COR-L47 (cell line): ENCODE measurements around the gene TNN.

Experiments
- DNase-seq: peaks from one replicate; lab custom pipeline; 2025; lab: John Stamatoyannopoulos, UW

TNN gene

DNA sequence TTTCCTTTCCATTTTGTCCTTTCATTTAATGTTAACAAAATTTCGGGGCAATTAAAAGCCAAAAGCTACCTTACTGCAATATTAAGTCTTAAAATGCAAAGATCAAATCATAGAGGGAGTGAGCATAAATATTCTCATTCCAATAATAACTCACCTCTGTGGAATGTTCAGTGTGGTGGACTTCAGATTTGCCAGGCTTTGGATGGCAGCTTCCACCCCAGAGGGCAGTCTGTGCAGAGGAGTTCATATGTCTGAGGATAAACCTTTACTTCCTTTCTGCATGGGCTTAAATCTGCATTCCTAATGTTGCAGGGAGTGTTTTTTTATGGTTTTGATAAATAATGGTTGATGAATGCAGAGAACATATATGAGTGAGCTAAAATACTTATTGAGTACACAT lies 108.6 kb downstream of the TNN start:
- no peak for DNase-seq

DNA sequence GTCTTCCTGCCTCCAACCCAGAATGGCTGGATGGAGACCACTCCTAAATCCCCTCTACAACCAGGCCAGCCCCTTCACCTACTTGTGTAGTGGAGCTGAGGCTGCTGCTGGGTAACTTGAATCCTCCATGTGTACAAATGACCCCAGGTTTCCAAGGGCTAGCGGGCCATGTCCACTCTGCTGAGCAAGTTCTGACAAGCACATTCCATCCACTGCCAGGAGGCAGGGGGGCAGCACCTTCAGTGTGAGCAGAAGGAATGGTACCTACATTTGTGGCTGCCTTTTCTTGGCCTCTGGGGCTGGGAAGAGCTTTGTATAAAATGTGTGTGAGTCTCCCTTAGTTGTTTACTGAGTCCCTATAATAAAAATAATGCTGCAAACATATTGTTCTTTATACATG lies 110.4 kb downstream of the TNN start:
- no peak for DNase-seq

DNA sequence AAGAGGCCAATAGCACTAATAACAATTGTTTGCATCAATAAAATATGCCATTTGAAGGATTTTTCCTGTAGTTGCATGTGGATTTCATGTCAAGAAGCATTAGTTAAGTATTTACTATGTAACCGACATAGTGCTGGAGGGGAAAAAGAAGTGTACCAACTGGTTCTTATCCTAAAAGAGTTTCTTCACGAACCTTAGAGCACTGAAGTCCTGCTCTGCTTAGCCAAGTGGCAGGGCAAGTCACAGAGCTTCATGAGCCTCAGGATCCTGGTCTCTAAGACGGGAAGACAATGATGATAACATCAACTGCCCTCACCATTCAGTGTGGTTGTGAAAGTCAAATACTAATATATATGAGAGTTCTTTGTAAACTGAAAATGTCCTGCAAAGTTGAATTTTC lies 110.8 kb downstream of the TNN start:
- DNase-seq: no peak

DNA sequence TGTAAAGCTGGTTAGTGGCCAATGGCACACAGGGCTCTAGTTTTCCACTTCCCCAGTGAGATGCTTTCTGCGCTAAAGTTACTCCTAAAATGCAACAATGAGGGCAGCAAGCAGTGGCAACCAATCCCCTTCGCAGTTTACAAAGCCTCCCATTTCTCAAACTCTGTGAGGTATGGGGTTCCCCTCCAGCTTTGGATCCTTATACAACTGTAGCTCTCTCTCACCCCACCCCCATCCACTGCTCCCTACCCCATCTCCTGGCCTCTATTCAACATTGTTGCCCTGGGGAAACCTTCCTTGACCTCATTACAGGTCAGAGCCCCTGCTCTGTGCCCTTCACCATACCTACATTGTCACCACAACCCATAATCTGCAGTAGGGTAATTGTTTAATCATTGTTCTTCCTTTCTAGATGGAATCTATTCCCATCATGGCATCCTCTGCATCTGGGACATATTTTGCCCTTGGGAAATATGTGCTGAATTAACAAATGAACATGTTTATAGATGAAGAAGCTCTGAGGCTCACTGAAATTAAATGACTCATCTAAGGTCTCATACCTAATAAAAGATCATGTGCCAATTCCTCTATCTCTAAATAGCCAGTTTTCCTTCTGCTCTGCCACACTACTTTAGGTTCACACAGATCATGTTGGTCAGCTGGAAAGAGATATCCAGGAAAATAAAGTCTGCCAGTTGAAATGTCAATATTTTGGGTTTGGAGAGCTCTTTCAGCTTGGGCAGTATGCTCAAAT lies 112.4 kb downstream of the TNN start:
- DNase-seq: no peak

DNA sequence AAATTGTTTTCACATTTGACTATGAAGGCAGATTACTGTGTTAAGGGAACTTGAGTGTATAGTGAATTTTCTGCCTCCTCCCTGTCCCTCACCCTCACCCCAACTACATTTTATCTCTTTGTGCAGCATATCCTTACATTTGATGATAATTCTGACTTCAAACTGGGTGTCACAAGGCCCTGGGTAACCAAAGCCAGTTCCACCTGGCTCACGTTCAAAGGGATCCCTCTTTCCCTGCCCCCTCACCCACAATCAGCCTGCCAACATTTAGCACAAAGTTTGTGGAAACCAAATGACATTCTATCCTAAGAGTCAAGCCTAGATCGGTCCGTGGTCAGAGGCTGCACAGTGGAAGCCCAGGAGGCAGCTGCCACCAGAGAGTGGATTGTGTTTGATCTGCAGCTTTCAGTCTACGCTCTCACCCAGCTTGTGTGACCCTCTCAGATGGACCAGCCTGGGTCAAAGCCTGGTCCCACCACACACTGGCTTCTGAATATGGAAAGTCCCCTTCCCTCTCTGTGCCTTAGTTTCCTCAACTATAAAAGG lies 114.6 kb downstream of the TNN start:
- no peak for DNase-seq

DNA sequence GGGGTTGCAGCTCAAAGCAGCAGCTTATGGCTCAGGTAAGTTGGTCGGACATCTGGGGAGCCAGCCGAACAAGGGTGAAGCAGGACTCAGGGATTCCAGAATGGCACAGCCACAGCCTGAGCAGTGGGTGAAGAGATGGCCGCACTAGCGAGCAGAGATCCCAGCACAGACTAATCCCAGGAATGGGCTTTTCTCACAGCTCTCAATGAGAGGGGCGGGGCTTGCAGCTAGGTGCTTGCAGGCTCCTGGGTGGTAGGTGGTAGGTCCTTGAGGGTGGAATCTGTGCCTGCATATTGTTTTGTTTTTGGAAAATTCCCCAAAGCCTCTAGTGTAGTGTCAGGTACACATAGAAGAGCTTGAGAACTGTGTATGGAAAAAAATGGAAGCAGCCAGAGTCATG lies 116.0 kb downstream of the TNN start:
- no peak for DNase-seq

DNA sequence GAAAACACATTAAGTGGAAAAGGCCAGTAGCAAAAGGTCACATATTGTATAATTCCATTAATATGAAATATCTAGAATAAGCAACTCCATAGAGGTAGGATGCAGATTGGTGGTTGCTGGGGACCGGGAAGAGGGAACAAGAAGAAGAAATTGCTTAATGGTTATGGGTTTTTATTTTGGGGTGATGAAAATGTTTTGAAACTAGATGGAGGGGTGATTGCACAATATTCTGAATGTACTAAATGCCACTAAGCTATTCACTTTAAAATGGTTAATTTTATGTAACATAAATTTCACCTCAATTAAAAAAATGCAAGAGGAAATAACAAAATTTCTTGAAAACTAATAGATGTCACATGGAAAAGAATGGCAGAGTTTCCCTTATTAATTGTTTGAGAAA lies 118.3 kb downstream of the TNN start:
- no peak for DNase-seq

DNA sequence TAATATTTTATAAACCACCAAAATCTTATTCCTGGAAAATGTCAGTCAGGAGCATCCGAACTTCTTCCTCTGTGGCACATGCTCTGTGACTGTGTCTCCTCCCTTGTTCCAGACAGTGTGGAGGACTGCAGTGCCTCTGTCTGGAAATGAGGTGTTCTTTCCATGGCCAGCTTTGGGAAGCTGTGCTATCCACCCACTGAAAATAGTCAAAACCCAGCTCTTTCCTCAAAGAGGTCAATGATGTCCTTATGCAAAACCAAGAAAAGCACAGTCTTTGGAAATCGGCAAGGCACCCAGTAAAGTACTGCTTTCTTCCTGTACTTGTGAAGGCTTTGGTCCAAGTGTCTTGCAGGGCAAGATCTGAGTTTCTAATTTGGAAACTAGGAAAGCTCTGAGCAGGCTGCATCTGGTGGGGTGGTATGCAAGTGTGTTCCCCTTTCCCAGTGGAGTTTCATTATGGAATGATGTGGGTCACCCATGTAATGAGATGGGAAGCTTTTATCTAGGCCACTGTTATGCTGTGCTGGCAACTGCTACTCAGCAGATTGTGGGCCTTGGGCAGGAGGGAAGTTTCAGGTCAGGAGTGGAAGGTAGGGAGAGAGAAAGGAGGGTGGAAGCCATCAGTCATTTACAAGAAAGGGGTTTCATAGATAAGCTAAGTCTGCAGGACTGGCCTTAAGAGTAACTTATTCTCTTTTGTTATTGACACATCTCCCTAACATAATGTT lies 119.0 kb downstream of the TNN start:
- DNase-seq: no peak

DNA sequence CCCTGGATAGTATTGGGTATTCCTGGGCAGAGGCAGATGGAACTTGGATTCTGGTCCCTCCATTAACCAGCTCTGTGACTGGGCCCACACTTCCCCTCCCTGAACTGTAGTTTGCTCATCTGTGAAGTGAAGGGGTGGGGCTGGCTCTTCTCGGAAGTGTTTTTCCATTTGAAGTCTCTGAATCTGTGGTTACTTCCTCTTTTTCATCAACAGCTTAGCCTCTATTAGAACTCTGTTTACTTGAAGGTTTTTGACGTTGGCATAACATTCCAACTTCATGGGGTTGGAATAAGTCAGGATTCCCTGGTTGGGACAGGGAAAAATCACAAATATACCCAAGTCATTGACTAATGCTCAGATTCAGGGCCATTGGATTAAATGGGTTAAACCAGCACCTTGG lies 121.3 kb downstream of the TNN start:
- no peak for DNase-seq

DNA sequence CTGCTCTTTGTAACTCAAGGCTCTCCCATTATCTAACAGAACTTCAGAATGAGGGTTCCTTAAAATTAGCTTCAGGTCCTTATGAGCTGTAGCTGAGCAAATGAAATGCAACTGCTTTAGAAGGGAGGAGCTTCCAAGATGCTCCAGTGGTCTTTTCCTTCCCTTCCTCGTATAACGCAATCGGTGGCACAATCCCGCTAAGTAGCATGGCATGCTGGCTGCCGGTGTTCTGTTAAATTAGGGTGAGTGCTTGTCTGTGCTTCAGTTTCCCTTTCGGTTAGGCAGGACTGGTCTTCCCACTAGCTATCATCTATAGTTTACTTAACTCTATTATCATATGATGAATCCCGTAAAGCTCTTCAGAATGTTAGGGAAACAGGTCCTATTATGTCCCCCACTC lies 124.0 kb downstream of the TNN start:
- no peak for DNase-seq

DNA sequence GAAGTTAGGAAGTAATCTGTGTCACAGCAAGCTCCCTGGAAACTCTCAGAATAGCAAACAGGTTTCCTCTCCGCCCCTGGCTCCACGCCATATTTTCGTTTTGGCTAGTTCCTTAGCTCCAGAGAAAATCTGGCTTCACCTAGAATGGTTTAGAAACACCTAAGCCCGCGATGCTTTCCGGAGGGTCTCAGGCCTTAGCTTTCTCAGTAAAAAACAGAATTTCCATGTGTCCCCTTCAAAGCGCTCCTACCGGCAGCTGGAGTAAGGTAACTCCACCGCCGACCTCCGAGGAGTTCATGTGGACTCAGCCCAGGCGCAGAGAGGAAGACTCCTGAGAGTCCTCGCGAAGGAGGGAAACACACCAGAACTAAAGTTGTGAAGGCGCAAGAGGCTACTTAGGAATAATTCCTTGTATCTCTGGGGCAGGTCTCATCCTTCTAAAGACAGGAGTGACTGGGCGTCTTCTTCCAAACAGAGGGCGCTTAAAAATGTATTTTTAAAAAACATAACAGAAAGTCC lies 124.5 kb downstream of the TNN start:
- peak; percentile 49 for DNase-seq

DNA sequence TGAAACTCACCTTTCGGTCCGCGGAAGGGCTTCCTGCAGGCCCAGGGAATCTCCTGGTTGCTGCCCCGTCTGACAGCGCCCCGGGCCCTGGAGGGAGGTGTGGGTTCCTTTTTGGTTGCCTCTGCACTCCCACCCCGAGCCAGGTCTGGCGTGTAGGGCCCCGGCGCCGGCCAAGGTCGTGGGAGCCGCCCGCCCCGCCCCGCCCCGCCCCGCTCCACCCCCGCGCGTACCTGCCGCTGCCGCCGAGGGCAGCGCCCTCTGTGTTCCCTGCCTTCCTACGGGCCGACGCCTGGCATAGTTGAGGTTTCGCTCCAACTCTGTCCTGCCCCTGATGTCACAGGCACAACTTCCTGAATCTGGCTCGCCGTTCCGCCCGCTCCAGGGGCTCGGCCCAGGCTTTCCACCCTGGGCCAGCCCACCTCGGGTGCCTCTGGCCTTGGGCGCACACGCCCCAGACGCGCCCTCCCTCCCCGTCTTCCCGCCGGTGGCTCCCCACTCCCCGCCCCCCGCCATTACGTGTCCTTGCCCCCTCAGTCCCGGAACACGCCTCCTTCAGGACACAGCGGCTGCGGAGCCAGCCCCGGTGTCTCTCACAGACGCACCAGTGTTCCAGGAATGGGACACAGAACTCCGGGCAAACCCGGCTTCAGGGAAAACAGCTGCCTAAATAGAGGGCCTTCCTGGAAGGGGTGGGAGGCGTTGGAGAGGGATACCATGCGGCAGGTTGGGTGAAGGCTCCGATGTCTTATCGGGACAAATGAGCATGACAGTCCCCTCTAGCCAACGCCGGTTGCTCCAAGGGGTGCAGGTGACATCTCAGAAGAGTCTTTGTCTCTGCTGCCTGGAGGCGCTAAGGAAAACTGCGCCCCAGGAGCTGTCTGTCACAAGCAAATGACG lies 125.2 kb downstream of the TNN start, which contains the start of gene KIAA0040:
Gene KIAA0040, minus strand, starts transcription at position 147 of the 897 bp plus-strand sequence. CDS start 31,763 bp downstream, outside the sequence.
- no peak for DNase-seq

DNA sequence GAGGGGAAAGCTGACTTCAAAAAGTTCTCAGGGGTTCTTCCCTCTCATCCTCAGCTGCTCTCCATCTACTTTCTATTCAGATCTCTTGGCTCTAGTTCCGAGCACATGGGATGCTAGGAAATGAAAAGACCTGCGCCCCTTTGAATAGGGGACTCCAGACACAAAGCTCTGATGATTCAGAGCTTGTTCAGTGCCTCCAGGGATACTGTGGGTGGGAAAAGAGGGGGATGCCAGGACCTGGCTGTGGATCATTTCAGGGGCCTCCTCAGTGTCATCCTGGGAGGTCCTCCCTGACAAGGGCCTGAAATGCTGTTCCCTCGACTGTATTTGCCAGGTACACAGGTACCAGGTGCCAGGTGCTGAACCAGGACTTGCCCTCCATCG lies 125.9 kb downstream of the TNN start:
- DNase-seq: no peak

DNA sequence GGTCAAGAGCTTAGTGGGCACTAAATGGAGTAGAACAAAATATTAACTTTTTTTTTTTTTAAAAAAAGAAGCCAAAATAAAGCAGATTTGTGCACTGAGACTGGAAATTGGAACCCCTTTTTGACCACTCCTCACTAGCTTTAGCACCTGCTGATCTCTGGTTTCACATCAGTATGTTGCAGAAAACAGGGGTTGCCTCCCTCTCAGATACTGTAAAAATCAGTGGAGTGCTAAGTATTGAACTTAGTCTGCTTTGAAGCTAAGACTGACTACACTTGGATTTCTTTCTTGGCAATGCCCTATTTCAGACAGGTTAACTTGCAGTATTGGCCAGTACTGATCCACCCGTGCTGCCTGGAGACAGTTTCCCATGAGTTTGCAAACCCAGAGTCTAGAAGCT lies 127.6 kb downstream of the TNN start:
- DNase-seq: no peak

DNA sequence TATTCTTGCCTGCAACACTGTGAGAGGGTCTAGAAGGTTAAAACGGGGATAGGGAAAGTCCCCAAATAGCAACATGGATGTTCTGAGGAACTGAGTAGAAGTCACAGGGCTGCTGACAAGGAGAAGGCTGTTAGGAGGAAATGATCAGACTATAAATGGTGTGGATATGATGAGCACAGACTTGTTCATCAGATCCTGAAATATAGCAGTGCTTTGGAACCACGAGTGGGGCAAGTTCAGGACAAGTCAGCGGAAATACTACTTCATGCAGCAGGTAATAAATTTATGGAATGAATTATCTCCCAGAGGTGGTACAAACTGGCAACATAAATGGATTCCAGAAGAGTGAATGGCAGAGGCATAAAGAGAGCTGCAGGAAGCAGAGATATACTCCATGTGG lies 128.2 kb downstream of the TNN start:
- DNase-seq: no peak

DNA sequence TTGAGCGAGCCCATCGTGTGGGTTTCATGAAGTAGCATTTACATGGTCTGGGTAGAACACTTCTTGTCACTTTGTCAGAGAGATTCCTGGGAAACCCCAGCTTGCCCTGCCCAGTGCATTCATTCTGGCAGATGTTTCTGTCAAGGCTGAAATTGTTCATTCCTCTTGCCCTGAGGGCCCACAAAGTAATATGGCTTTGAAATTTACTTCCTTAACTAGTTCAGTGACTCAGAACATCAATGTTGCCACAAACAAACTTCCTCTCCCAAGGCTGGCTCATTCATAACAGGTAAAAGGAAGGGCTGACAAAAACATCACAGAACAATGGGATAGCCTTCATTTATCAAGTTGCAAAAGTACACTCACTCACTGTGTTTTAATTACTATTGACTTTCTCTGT lies 129.9 kb downstream of the TNN start:
- no peak for DNase-seq
